SK-N-SH treated with all-trans-retinoic acid at 6 μM for 48 hours (cell line): ENCODE results near the gene LRRC4C.

ENCODE experiments used
- ATAC-seq: fragments of 200-7000 bp; cut with Tn5 transposase; 3 replicates; pipeline ENCODE4 v1.9.1; 2020; ENCODE audit warnings: mild to moderate bottlenecking, moderate library complexity
- ARNTL ChIP-seq: fragments of 450-650 bp; formaldehyde crosslinking; IDR thresholded peaks from 2 replicates; pipeline ENCODE4 v1.5.0; 2020; ENCODE audit warnings: low read depth, mild to moderate bottlenecking, moderate library complexity, borderline replicate concordance
- BACH2 ChIP-seq: fragments of 250-450 bp; sonication (Bioruptor Pico); IDR thresholded peaks from 2 replicates; pipeline ENCODE4 v1.9.0; 2021; ENCODE audit warnings: mild to moderate bottlenecking, borderline replicate concordance
- CSRNP3 ChIP-seq: fragments of 250-450 bp; sonication (Bioruptor Pico); IDR thresholded peaks from 2 replicates; pipeline ENCODE4 v1.5.1; 2021; ENCODE audit warnings: mild to moderate bottlenecking, moderate library complexity
- ESRRG ChIP-seq: fragments of 250-450 bp; sonication (Bioruptor Pico); IDR thresholded peaks from 2 replicates; pipeline ENCODE4 v1.6.1; 2021; ENCODE audit warnings: mild to moderate bottlenecking
- GLIS3 ChIP-seq: fragments of 250-450 bp; sonication (Bioruptor Pico); IDR thresholded peaks from 2 replicates; pipeline ENCODE4 v1.5.0; 2020; ENCODE audit warnings: mild to moderate bottlenecking, moderate library complexity
- ISL1 ChIP-seq: fragments of 250-450 bp; sonication (Bioruptor Pico); IDR thresholded peaks from 2 replicates; pipeline ENCODE4 v2.1.2; 2022; ENCODE audit warnings: mild to moderate bottlenecking, moderate library complexity
- POU6F1 ChIP-seq: fragments of 250-450 bp; sonication (Bioruptor Pico); IDR thresholded peaks from 2 replicates; pipeline ENCODE4 v1.8.0; 2021; ENCODE audit warnings: low read depth, mild to moderate bottlenecking, moderate library complexity, borderline replicate concordance
- PPARA ChIP-seq: fragments of 250-450 bp; sonication (Bioruptor Pico); IDR thresholded peaks from 2 replicates; pipeline ENCODE4 v1.5.0; 2020; ENCODE audit warnings: mild to moderate bottlenecking, borderline replicate concordance
- RARB ChIP-seq: fragments of 250-450 bp; sonication (Bioruptor Pico); IDR thresholded peaks from 2 replicates; pipeline ENCODE4 v1.8.0; 2021; ENCODE audit warnings: mild to moderate bottlenecking, moderate library complexity
- SNAI2 ChIP-seq: fragments of 250-450 bp; sonication (Bioruptor Pico); IDR thresholded peaks from 2 replicates; pipeline ENCODE4 v1.5.0; 2020; ENCODE audit warnings: mild to moderate bottlenecking, moderate library complexity
- TCF4 ChIP-seq: fragments of 250-450 bp; sonication (Bioruptor Pico); IDR thresholded peaks from 2 replicates; pipeline ENCODE4 v1.8.0; 2021; ENCODE audit warnings: mild to moderate bottlenecking, moderate library complexity, borderline replicate concordance
- TSHZ2 ChIP-seq: fragments of 250-450 bp; sonication (Bioruptor Pico); IDR thresholded peaks from 2 replicates; pipeline ENCODE4 v1.5.0; 2020; ENCODE audit warnings: mild to moderate bottlenecking, moderate library complexity
- ZC3H10 ChIP-seq: fragments of 250-450 bp; sonication (Bioruptor Pico); IDR thresholded peaks from 2 replicates; pipeline ENCODE4 v1.5.1; 2021; ENCODE audit warnings: mild to moderate bottlenecking, moderate library complexity
- ZFP3 ChIP-seq: fragments of 250-450 bp; sonication (Bioruptor Pico); IDR thresholded peaks from 2 replicates; pipeline ENCODE4 v1.5.0; 2020; ENCODE audit warnings: mild to moderate bottlenecking, moderate library complexity
- ZNF565 ChIP-seq: fragments of 450-650 bp; formaldehyde crosslinking; conservative IDR thresholded peaks from 2 replicates; pipeline ENCODE4 v1.5.0; 2020; ENCODE audit warnings: low read depth, mild to moderate bottlenecking, moderate library complexity
- ZNF70 ChIP-seq: fragments of 450-650 bp; formaldehyde crosslinking; IDR thresholded peaks from 2 replicates; pipeline ENCODE4 v1.5.0; 2020; ENCODE audit warnings: mild to moderate bottlenecking, moderate library complexity
- ZNF8 ChIP-seq: fragments of 450-650 bp; formaldehyde crosslinking; IDR thresholded peaks from 2 replicates; pipeline ENCODE4 v1.5.0; 2020; ENCODE audit warnings: mild to moderate bottlenecking, moderate library complexity
- TF ChIP-seq, protein P1 (sequence below): fragments of 250-450 bp; sonication (Bioruptor Pico); IDR thresholded peaks from 2 replicates; pipeline ENCODE4 v1.8.0; 2020; ENCODE audit warnings: mild to moderate bottlenecking, moderate library complexity, borderline replicate concordance

LRRC4C gene

DNA sequence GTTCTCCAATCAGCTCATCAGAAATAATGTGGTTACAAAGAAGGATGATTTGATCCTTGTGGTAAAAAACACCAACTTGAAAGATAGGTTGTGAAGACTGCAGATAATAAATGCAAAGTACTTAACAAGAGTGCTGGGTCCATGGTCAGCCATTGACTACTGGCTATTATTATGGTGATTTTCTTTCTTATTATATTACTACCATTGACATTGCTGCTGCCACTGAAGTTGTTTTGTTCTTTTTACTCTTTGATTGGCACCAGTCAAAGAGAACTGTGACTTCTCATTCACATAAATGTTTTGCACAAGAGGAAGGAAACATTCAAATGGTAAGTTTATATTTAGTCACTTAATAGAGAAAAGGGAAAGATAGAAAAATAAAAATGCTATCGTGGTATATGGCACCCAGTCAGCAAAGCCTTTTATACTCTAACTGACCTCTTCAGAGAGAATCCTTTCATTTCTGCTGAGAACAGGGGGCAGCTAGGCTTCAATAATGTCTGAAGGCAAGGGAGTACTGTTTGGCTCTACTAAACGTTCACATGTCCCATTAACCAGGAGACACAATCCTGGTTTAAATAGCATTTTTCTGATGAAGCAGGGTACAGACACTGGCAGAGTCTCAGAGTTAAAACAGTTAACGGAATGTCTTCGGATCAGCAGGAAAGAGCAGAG, 64.8 kb downstream of the LRRC4C start:
- TF ChIP-seq ESRRG, result no peak
- TF ChIP-seq, protein P1, sequence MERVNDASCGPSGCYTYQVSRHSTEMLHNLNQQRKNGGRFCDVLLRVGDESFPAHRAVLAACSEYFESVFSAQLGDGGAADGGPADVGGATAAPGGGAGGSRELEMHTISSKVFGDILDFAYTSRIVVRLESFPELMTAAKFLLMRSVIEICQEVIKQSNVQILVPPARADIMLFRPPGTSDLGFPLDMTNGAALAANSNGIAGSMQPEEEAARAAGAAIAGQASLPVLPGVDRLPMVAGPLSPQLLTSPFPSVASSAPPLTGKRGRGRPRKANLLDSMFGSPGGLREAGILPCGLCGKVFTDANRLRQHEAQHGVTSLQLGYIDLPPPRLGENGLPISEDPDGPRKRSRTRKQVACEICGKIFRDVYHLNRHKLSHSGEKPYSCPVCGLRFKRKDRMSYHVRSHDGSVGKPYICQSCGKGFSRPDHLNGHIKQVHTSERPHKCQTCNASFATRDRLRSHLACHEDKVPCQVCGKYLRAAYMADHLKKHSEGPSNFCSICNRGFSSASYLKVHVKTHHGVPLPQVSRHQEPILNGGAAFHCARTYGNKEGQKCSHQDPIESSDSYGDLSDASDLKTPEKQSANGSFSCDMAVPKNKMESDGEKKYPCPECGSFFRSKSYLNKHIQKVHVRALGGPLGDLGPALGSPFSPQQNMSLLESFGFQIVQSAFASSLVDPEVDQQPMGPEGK (CRISPR knock-in tag), result no peak
- TF ChIP-seq ISL1 (CRISPR knock-in tag), result no peak
- TF ChIP-seq BACH2 (CRISPR knock-in tag), result no peak
- no peak for TF ChIP-seq TCF4
- TF ChIP-seq ZNF8, result no peak
- TF ChIP-seq POU6F1 (CRISPR knock-in tag), result no peak
- TF ChIP-seq ZFP3 (CRISPR knock-in tag), result no peak
- no peak for TF ChIP-seq TSHZ2 (CRISPR knock-in tag)
- no peak for TF ChIP-seq ZNF565 (CRISPR knock-in tag)
- TF ChIP-seq ZNF70, result no peak
- TF ChIP-seq PPARA, result no peak
- TF ChIP-seq GLIS3 (CRISPR knock-in tag), result no peak
- no peak for ATAC-seq

- no peak for ATAC-seq
- no peak for TF ChIP-seq RARB (CRISPR knock-in tag)
- no peak for TF ChIP-seq SNAI2 (CRISPR knock-in tag)
- no peak for TF ChIP-seq GLIS3 (CRISPR knock-in tag)
- TF ChIP-seq ZC3H10 (CRISPR knock-in tag), result no peak
- TF ChIP-seq ZNF565 (CRISPR knock-in tag), result no peak
- no peak for TF ChIP-seq CSRNP3 (CRISPR knock-in tag)
- TF ChIP-seq POU6F1 (CRISPR knock-in tag), result no peak
- TF ChIP-seq TCF4, result no peak
- TF ChIP-seq ISL1 (CRISPR knock-in tag), result no peak
- no peak for TF ChIP-seq ZFP3 (CRISPR knock-in tag)
- no peak for TF ChIP-seq PPARA
- TF ChIP-seq, all 23 proteins: peak for 0
Measured at GRCh38 chr11:41392596-41392995, 66.9 kb downstream of the LRRC4C start.

- no peak for ATAC-seq
- TF ChIP-seq ARNTL (no peak), ZFP3 (CRISPR knock-in tag) (no peak), GLIS3 (CRISPR knock-in tag) (no peak), ZNF565 (CRISPR knock-in tag) (no peak), ESRRG (no peak), SNAI2 (CRISPR knock-in tag) (no peak), ZC3H10 (CRISPR knock-in tag) (no peak), ISL1 (CRISPR knock-in tag) (no peak), ZNF8 (no peak), CSRNP3 (CRISPR knock-in tag) (no peak), TSHZ2 (CRISPR knock-in tag) (no peak), RARB (CRISPR knock-in tag) (no peak)
- TF ChIP-seq, protein P1 (CRISPR knock-in tag), result no peak
Measured at GRCh38 chr11:41389623-41390130, 69.8 kb downstream of the LRRC4C start.
